CD4-positive, alpha-beta T cell (primary cell): ENCODE data around the gene UGGT1. TPM values are rescaled to one million over a fixed set of nuclear protein-coding genes. Genes with fewer than 3 reads are reported as not detected.
A peak's percentile ranks its signal among the peaks of the same experiment; 100 is the strongest.

Experiments used
- ATAC-seq: fragments of 200-7000 bp; cut with Tn5 transposase; one replicate; pipeline ENCODE4 v1.10.0; 2022; ENCODE audit warnings: mild to moderate bottlenecking; ENCODE audit not compliant: poor library complexity
- CTCF ChIA-PET: fragments of 350-600 bp; sonication (Branson Sonifier 250); formaldehyde crosslinking; loops from one replicate; lab custom pipeline; 2021; ENCODE audit warnings: antibody characterized with exemption, inconsistent platforms; lab: Charles Lee
- POLR2A ChIA-PET: fragments of 350-600 bp; sonication (Branson Sonifier 250); formaldehyde crosslinking; loops from one replicate; lab custom pipeline; 2021; ENCODE audit warnings: antibody characterized with exemption, inconsistent platforms; lab: Charles Lee
- DNase-seq, 14 experiments: peaks; one replicate each; pipeline ENCODE4 v3.0.0-alpha.2; 2013 to 2020; ENCODE audit warnings: mixed read lengths in 2 of 14
- H3K27ac ChIP-seq, 2 donors: one replicate each; pipeline versions ENCODE4 v1.5.1 to v1.7.0; 2013; ENCODE audit warnings: low read length in 2 of 2, low read depth in 1 of 2, mild to moderate bottlenecking in 1 of 2
- H3K27me3 ChIP-seq, 2 experiments: 1 replicate in 1 of 2; 2 replicates in 1 of 2; pipeline versions ENCODE4 v1.6.1 to v1.7.0; 2013; ENCODE audit warnings: low read length in 2 of 2, control low read depth in 1 of 2, mild to moderate bottlenecking in 1 of 2, moderate library complexity in 1 of 2; ENCODE audit not compliant: insufficient read depth in 2 of 2, control insufficient read depth in 1 of 2
- H3K36me3 ChIP-seq: one replicate; pipeline ENCODE4 v1.6.1; 2013; ENCODE audit warnings: low read length, control low read depth; ENCODE audit not compliant: insufficient read depth
- H3K4me1 ChIP-seq: one replicate; pipeline ENCODE4 v1.6.1; 2013; ENCODE audit warnings: low read length, control low read depth; ENCODE audit not compliant: insufficient read depth
- H3K4me3 ChIP-seq: one replicate; pipeline ENCODE4 v1.5.1; 2013; ENCODE audit warnings: mild to moderate bottlenecking, low read length, moderate library complexity
- H3K9me3 ChIP-seq, 2 experiments: 1 replicate in 1 of 2; 2 replicates in 1 of 2; pipeline versions ENCODE4 v1.6.1 to v1.7.0; 2013; ENCODE audit warnings: low read length in 2 of 2, mild to moderate bottlenecking in 2 of 2, control low read depth in 1 of 2, moderate library complexity in 1 of 2; ENCODE audit not compliant: control insufficient read depth in 1 of 2, insufficient read depth in 1 of 2
- H3K27ac Mint-ChIP-seq: one replicate; pipeline ENCODE4 v1.8.0; 2020; ENCODE audit warnings: mixed read lengths
- H3K27me3 Mint-ChIP-seq: one replicate; pipeline ENCODE4 v1.8.0; 2021; ENCODE audit warnings: mixed read lengths
- H3K36me3 Mint-ChIP-seq: one replicate; pipeline ENCODE4 v1.8.0; 2021; ENCODE audit warnings: low read depth, mixed read lengths
- H3K4me1 Mint-ChIP-seq: one replicate; pipeline ENCODE4 v1.8.0; 2021; ENCODE audit warnings: low read depth, mixed read lengths
- H3K4me3 Mint-ChIP-seq: one replicate; pipeline ENCODE4 v1.8.0; 2020; ENCODE audit warnings: mild to moderate bottlenecking, mixed read lengths
- H3K9me3 Mint-ChIP-seq: one replicate; pipeline ENCODE4 v1.8.0; 2020; ENCODE audit warnings: mixed read lengths
- intact Hi-C, 2 experiments: fragments of 100-400 bp; cut with DNase I in 1 of 2; cut with micrococcal nuclease in 1 of 2; formaldehyde crosslinking; loops; one replicate each; pipeline versions ENCODE4 v1.15.1 to v1.9.0; 2023 to 2025; cut with DNase I, micrococcal nuclease
- total RNA-seq, 174 experiments: library from RNA in 2 of 174; stranded (reverse) in 2 of 174; gene quantifications; one replicate each; pipeline ENCODE4 v1.2.3 and lab custom pipeline; 2021 to 2026
- TF ChIP-seq, protein P1 (sequence below): fragments of 200-600 bp; IDR thresholded peaks from one replicate; pipeline ENCODE4 v1.8.0; 2022; ENCODE audit warnings: antibody characterized with exemption, mild to moderate bottlenecking

Gene UGGT1
- total RNA-seq, 2 experiments from 2014 or later, result 23.5 to 28.4 TPM

DNA sequence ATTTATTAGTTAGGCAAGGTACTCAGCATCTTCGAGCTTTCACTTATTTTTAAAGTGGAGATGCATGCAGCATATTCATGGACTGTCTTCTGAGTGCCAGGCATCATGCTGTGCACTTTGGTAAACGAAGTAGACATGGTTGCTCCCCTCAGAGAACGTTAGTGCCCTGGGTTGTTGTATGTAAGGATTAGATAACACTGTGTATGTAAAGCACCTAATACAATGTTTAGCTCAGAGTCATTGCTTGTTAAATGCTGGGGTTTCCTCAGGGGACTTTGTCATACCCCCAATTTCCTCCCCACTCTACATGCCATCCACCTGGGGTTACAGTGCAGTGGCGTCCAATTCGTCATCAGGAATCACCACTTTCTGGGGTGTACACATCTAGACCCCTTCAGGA is 2.8 kb downstream of the UGGT1 start:
- H3K27ac ChIP-seq, result no peak overlapping the region
- H3K27ac Mint-ChIP-seq, result no peak overlapping the region

DNA sequence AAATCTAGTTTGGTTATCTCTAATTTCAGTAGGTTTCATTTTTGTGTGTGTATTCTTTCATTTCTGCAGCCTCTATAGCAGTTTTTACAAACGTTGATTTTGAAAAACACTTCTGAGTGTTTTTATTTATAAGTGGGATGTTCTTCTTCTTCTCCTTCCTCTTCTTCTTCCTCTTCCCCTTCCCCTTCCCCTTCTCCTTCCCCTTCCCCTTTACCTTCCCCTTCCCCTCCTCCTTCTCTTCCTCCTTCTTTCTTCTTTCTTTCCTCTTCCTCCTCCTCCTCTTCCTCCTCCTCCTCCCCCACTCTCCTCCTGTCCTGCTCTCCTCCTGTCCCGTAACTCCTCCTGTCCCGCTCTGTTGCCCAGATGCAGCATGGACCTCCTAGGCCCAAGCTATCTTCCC is 4.2 kb downstream of the UGGT1 start:
- Mint-ChIP-seq H3K9me3 (no peaks in the 10 kb centered on the region), H3K27ac (no peak overlapping the region), H3K4me1 (peaks cover 55% of the 10 kb centered on the region), H3K36me3 (peaks cover 61% of the 10 kb centered on the region), H3K27me3 (no peaks in the 10 kb centered on the region), H3K4me3 (peak overlapping the region; percentile 38)
- ChIA-PET POLR2A (no interaction called here), CTCF (no interaction called here)
- DNase-seq, result no peak
- Histone ChIP-seq H3K27me3 (no peaks in the 10 kb centered on the region), H3K27ac (no peak overlapping the region), H3K4me3 (no peak overlapping the region), H3K4me1 (peaks cover 26% of the 10 kb centered on the region), H3K36me3 (peaks cover 35% of the 10 kb centered on the region), H3K9me3 (no peaks in the 10 kb centered on the region)
- TF ChIP-seq, protein P1, sequence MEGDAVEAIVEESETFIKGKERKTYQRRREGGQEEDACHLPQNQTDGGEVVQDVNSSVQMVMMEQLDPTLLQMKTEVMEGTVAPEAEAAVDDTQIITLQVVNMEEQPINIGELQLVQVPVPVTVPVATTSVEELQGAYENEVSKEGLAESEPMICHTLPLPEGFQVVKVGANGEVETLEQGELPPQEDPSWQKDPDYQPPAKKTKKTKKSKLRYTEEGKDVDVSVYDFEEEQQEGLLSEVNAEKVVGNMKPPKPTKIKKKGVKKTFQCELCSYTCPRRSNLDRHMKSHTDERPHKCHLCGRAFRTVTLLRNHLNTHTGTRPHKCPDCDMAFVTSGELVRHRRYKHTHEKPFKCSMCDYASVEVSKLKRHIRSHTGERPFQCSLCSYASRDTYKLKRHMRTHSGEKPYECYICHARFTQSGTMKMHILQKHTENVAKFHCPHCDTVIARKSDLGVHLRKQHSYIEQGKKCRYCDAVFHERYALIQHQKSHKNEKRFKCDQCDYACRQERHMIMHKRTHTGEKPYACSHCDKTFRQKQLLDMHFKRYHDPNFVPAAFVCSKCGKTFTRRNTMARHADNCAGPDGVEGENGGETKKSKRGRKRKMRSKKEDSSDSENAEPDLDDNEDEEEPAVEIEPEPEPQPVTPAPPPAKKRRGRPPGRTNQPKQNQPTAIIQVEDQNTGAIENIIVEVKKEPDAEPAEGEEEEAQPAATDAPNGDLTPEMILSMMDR, result no peak
- intact Hi-C loops, result loop anchor here in 1 of 2 experiments (10.0 kb wide), 1 partner anchor 800 kb away; the partner anchor contains the start of gene ERCC3
- ATAC-seq, result no peak

More for the DNA sequence above, 2.8 kb downstream of the UGGT1 start:
- POLR2A ChIA-PET, result no interaction called here
- Mint-ChIP-seq H3K36me3 (peaks cover 51% of the 10 kb centered on the region), H3K4me3 (peak overlapping the region; percentile 25), H3K9me3 (no peaks in the 10 kb centered on the region), H3K4me1 (peaks cover 59% of the 10 kb centered on the region), H3K27me3 (no peaks in the 10 kb centered on the region)
- intact Hi-C loops, result loop anchor here (2.0 to 10.0 kb wide), 9 partner anchors 205 to 1784 kb away; partner anchors contain the start of genes ERCC3 (in 1 of the 2), IWS1 (in 1 of the 2), SFT2D3 (in 1 of the 2) and WDR33 (in 1 of the 2)
- DNase-seq (no peak), ATAC-seq (no peak)
- Histone ChIP-seq H3K9me3 (no peaks in the 10 kb centered on the region), H3K36me3 (peaks cover 25% of the 10 kb centered on the region), H3K4me1 (peaks cover 26% of the 10 kb centered on the region), H3K4me3 (no peak overlapping the region), H3K27me3 (no peaks in the 10 kb centered on the region)
- CTCF ChIA-PET, result interaction anchor here (0.5 kb wide), 1 partner anchor 13 kb away, joined by 3 read pairs; no protein-coding TSS in a partner anchor
- TF ChIP-seq, protein P1, result no peak

DNA sequence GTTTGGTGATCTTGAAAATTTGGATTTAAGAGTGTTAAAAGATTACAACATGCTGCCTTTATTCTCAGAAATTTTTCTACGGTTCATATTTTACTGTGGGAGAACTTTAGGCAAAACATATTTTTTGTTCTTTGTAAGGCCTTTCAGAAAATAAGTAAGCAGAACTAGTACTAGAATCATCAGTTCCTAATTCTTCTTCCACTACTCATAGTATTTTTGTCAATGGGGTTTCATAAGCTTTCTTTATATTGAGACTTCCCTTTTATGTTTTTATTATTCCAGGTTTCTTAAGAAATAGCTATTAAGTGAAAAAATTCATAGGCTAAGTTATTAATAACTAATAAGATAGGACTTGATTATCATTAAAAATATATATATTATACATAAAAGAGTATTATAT is 12.4 kb downstream of the UGGT1 start:
- POLR2A ChIA-PET, result no interaction called here
- Mint-ChIP-seq H3K4me1 (peaks cover 19% of the 10 kb centered on the region), H3K27me3 (no peaks in the 10 kb centered on the region), H3K36me3 (peaks cover 63% of the 10 kb centered on the region), H3K4me3 (no peak overlapping the region), H3K27ac (no peak overlapping the region), H3K9me3 (no peaks in the 10 kb centered on the region)
- TF ChIP-seq, protein P1, result no peak
- Histone ChIP-seq H3K4me1 (no peaks in the 10 kb centered on the region), H3K36me3 (peaks cover 55% of the 10 kb centered on the region), H3K27me3 (no peaks in the 10 kb centered on the region), H3K4me3 (no peak overlapping the region), H3K27ac (no peak overlapping the region), H3K9me3 (no peaks in the 10 kb centered on the region)
- CTCF ChIA-PET, result no interaction called here
- DNase-seq, result no peak
- ATAC-seq, result no peak
- intact Hi-C loops, result no loop called here
